Measurements from ENCODE around the gene LFNG.

Gene LFNG

GRCh38 chr7:2553831-2554581 is 34.4 kb downstream of the LFNG start:
- H3K4me2 ChIP-seq (ENCODE audit: low read length): peak overlapping the region; percentile 97
- DNase-seq: no peak
- H3K18ac ChIP-seq (ENCODE audit: low read length): no peak overlapping the region
- H2BK15ac ChIP-seq (replicated peaks; ENCODE audit: low read depth): no peak overlapping the region
- no peaks in the 10 kb centered on the region for H3K36me3 ChIP-seq (ENCODE audit: control insufficient read depth, insufficient read depth, low read length)
- no peak overlapping the region for H3K27ac ChIP-seq (ENCODE audit: low read depth, low read length)
- no peak overlapping the region for H3K4me3 ChIP-seq (ENCODE audit: low read length)
- no peak overlapping the region for H2AK5ac ChIP-seq (ENCODE audit: low read length)
- no peak overlapping the region for H3K23ac ChIP-seq (ENCODE audit: low read length)
- no CpG with 5 or more reads among the region's 16 CpGs for WGBS (ENCODE audit: extremely low coverage, insufficient coverage, low lambda C conversion rate)
- H3K79me2 ChIP-seq (ENCODE audit: control insufficient read depth, insufficient read depth, low read length): peaks cover 11% of the 10 kb centered on the region
- H3K79me1 ChIP-seq (ENCODE audit: low read length): peaks cover 10% of the 10 kb centered on the region
- peak overlapping the region; percentile 93 for H3K56ac ChIP-seq (ENCODE audit: low read length)
- H3K27me3 ChIP-seq (ENCODE audit: insufficient read depth, low read length, poor library complexity): no peaks in the 10 kb centered on the region
- H2BK5ac ChIP-seq (ENCODE audit: low read length): no peak overlapping the region
- no peaks in the 10 kb centered on the region for H3K4me1 ChIP-seq (ENCODE audit: control insufficient read depth, low read depth, low read length)
- no peak overlapping the region for H4K8ac ChIP-seq (ENCODE audit: low read depth, low read length)
- H3K9ac ChIP-seq (ENCODE audit: low read length): peak overlapping the region; percentile 71
- no peak overlapping the region for H4K5ac ChIP-seq (ENCODE audit: low read length)
- H2BK120ac ChIP-seq (ENCODE audit: low read depth, low read length): no peak overlapping the region
- H3K4ac ChIP-seq (ENCODE audit: low read depth, low read length): no peak overlapping the region

- H3K36me3 ChIP-seq (ENCODE audit: control insufficient read depth, insufficient read depth, low read length): no peaks in the 10 kb centered on the region
- H3K27me3 ChIP-seq (ENCODE audit: insufficient read depth, low read length, poor library complexity): no peaks in the 10 kb centered on the region
- peak; percentile 22 for DNase-seq
- no peak overlapping the region for H4K8ac ChIP-seq (ENCODE audit: low read depth, low read length)
- no peak overlapping the region for H2BK5ac ChIP-seq (ENCODE audit: low read length)
- no peak overlapping the region for H4K5ac ChIP-seq (ENCODE audit: low read length)
- peak overlapping the region; percentile 64 for H3K4me3 ChIP-seq (ENCODE audit: low read length)
- H2BK120ac ChIP-seq (ENCODE audit: low read depth, low read length): no peak overlapping the region
- no peak overlapping the region for H3K23ac ChIP-seq (ENCODE audit: low read length)
- peak overlapping the region; percentile 71 for H3K9ac ChIP-seq (ENCODE audit: low read length)
- peaks cover 11% of the 10 kb centered on the region for H3K79me2 ChIP-seq (ENCODE audit: control insufficient read depth, insufficient read depth, low read length)
- H3K4me1 ChIP-seq (ENCODE audit: control insufficient read depth, low read depth, low read length): no peaks in the 10 kb centered on the region
- no peak overlapping the region for H3K4ac ChIP-seq (ENCODE audit: low read depth, low read length)
- no peak overlapping the region for H2AK5ac ChIP-seq (ENCODE audit: low read length)
- peak overlapping the region; percentile 41 for H3K18ac ChIP-seq (ENCODE audit: low read length)
- no CpG with 5 or more reads among the region's 12 CpGs for WGBS (ENCODE audit: extremely low coverage, insufficient coverage, low lambda C conversion rate)
- peak overlapping the region; percentile 97 for H3K4me2 ChIP-seq (ENCODE audit: low read length)
- H3K27ac ChIP-seq (ENCODE audit: low read depth, low read length): no peak overlapping the region
- peaks cover 10% of the 10 kb centered on the region for H3K79me1 ChIP-seq (ENCODE audit: low read length)
- no peak overlapping the region for H2BK15ac ChIP-seq (replicated peaks; ENCODE audit: low read depth)
- peak overlapping the region; percentile 93 for H3K56ac ChIP-seq (ENCODE audit: low read length)
Observed at GRCh38 chr7:2554661-2555111, 35.1 kb downstream of the LFNG start.

- Histone ChIP-seq H3K4me1 (ENCODE audit: control insufficient read depth, low read depth, low read length) (no peaks in the 10 kb centered on the region), H3K79me2 (ENCODE audit: control insufficient read depth, insufficient read depth, low read length) (peaks cover 11% of the 10 kb centered on the region), H2BK120ac (ENCODE audit: low read depth, low read length) (peak within 1 kb of the TSS; percentile 9), H3K9ac (ENCODE audit: low read length) (peak within 1 kb of the TSS; percentile 71), H3K23ac (ENCODE audit: low read length) (no peak within 1 kb of the TSS), H2AK5ac (ENCODE audit: low read length) (no peak within 1 kb of the TSS), H3K18ac (ENCODE audit: low read length) (peak within 1 kb of the TSS; percentile 41), H3K4me3 (ENCODE audit: low read length) (peak within 1 kb of the TSS; percentile 64), H3K27ac (ENCODE audit: low read depth, low read length) (peak within 1 kb of the TSS; percentile 95), H2BK5ac (ENCODE audit: low read length) (peak within 1 kb of the TSS; percentile 93), H3K36me3 (ENCODE audit: control insufficient read depth, insufficient read depth, low read length) (no peaks in the 10 kb centered on the region), H3K27me3 (ENCODE audit: insufficient read depth, low read length, poor library complexity) (no peaks in the 10 kb centered on the region), H3K4ac (ENCODE audit: low read depth, low read length) (no peak within 1 kb of the TSS), H3K56ac (ENCODE audit: low read length) (peak within 1 kb of the TSS; percentile 93), H3K4me2 (ENCODE audit: low read length) (peak within 1 kb of the TSS; percentile 97), H4K5ac (ENCODE audit: low read length) (no peak within 1 kb of the TSS), H4K8ac (ENCODE audit: low read depth, low read length) (no peak within 1 kb of the TSS), H3K79me1 (ENCODE audit: low read length) (peaks cover 11% of the 10 kb centered on the region), H2BK15ac (replicated peaks; ENCODE audit: low read depth) (no peak within 1 kb of the TSS)
- DNase-seq: peak; percentile 99
- WGBS (ENCODE audit: extremely low coverage, insufficient coverage, low lambda C conversion rate): no CpG with 5 or more reads among the region's 79 CpGs
Observed at GRCh38 chr7:2555121-2556052, 35.8 kb downstream of the LFNG start, which contains the start of gene BRAT1. TSS of gene BRAT1 (minus strand) at chr7:2555524. CDS start at chr7:2554431, 1,093 bp downstream.

- Histone ChIP-seq H3K27me3 (ENCODE audit: insufficient read depth, low read length, poor library complexity) (no peaks in the 10 kb centered on the region), H2AK5ac (ENCODE audit: low read length) (no peak within 1 kb of the TSS), H3K27ac (ENCODE audit: low read depth, low read length) (no peak within 1 kb of the TSS), H3K4me1 (ENCODE audit: control insufficient read depth, low read depth, low read length) (no peaks in the 10 kb centered on the region), H3K23ac (ENCODE audit: low read length) (no peak within 1 kb of the TSS), H3K56ac (ENCODE audit: low read length) (peak within 1 kb of the TSS; percentile 90), H3K79me2 (ENCODE audit: control insufficient read depth, insufficient read depth, low read length) (peaks cover 11% of the 10 kb centered on the region), H2BK120ac (ENCODE audit: low read depth, low read length) (no peak within 1 kb of the TSS), H4K8ac (ENCODE audit: low read depth, low read length) (no peak within 1 kb of the TSS), H3K4ac (ENCODE audit: low read depth, low read length) (no peak within 1 kb of the TSS), H4K5ac (ENCODE audit: low read length) (no peak within 1 kb of the TSS), H3K4me2 (ENCODE audit: low read length) (peak within 1 kb of the TSS; percentile 91), H2BK5ac (ENCODE audit: low read length) (no peak within 1 kb of the TSS), H3K9ac (ENCODE audit: low read length) (peak within 1 kb of the TSS; percentile 88), H3K4me3 (ENCODE audit: low read length) (peak within 1 kb of the TSS; percentile 72), H3K18ac (ENCODE audit: low read length) (peak within 1 kb of the TSS; percentile 15), H3K36me3 (ENCODE audit: control insufficient read depth, insufficient read depth, low read length) (no peaks in the 10 kb centered on the region), H3K79me1 (ENCODE audit: low read length) (peaks cover 11% of the 10 kb centered on the region), H2BK15ac (replicated peaks; ENCODE audit: low read depth) (no peak within 1 kb of the TSS)
- DNase-seq: peak; percentile 96
- no CpG with 5 or more reads among the region's 66 CpGs for WGBS (ENCODE audit: extremely low coverage, insufficient coverage, low lambda C conversion rate)
Observed at GRCh38 chr7:2558629-2559282, 39.2 kb downstream of the LFNG start, which contains the start of gene IQCE. TSS of gene IQCE (plus strand) at chr7:2558979. CDS start at chr7:2559182, 203 bp downstream.

DNA sequence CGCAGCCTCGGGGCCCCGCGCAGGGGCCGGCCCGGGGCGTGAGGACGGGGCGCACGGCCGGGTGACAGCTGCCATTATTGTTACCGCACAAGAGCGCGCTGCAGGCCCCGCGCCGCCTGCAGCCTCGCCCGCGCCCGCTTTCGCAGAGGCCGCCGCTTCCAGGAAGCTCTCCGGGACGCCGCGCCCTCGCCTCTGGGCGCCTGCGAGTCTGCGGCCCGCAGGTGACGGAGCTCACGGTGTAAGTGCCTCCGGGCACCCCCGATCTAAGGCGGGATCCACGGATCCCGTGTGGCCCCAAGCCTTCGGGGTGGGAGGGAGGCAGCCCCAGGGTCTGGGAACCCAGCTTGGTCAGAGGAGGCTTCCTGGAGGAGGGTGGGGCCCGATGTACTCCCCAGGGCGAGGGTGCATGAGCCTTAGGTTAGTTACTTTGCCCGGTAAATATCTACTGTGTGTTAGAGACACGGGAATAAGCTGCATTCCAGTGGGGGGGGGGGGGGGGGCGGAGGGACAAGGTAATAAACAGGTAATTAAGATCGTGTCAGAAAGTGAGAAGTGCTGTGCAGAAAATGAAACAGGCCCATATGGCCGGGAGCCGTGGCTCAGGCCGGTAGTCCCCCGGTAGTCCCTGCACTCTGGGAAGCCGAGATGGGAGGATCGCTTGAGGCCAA is 39.8 kb downstream of the LFNG start:
- Histone ChIP-seq H3K18ac (ENCODE audit: low read length) (peak overlapping the region; percentile 15), H3K23ac (ENCODE audit: low read length) (no peak overlapping the region), H3K36me3 (ENCODE audit: control insufficient read depth, insufficient read depth, low read length) (no peaks in the 10 kb centered on the region), H3K4ac (ENCODE audit: low read depth, low read length) (no peak overlapping the region), H2BK15ac (replicated peaks; ENCODE audit: low read depth) (no peak overlapping the region), H2AK5ac (ENCODE audit: low read length) (no peak overlapping the region), H2BK5ac (ENCODE audit: low read length) (no peak overlapping the region), H3K4me3 (ENCODE audit: low read length) (peak overlapping the region; percentile 72), H2BK120ac (ENCODE audit: low read depth, low read length) (no peak overlapping the region), H3K9ac (ENCODE audit: low read length) (peak overlapping the region; percentile 88), H3K4me1 (ENCODE audit: control insufficient read depth, low read depth, low read length) (no peaks in the 10 kb centered on the region), H3K56ac (ENCODE audit: low read length) (peak overlapping the region; percentile 90), H3K79me2 (ENCODE audit: control insufficient read depth, insufficient read depth, low read length) (peaks cover 4% of the 10 kb centered on the region), H4K8ac (ENCODE audit: low read depth, low read length) (no peak overlapping the region), H4K5ac (ENCODE audit: low read length) (no peak overlapping the region), H3K27me3 (ENCODE audit: insufficient read depth, low read length, poor library complexity) (no peaks in the 10 kb centered on the region), H3K4me2 (ENCODE audit: low read length) (peak overlapping the region; percentile 91), H3K79me1 (ENCODE audit: low read length) (peaks cover 6% of the 10 kb centered on the region), H3K27ac (ENCODE audit: low read depth, low read length) (no peak overlapping the region)
- no CpG with 5 or more reads among the region's 53 CpGs for WGBS (ENCODE audit: extremely low coverage, insufficient coverage, low lambda C conversion rate)
- peak; percentile 25 for DNase-seq
